Kidney (tissue), 14 donors: ENCODE data around the gene SCGB3A2. TPM values are rescaled to one million over a fixed set of nuclear protein-coding genes. Genes with fewer than 3 reads are reported as not detected.

Experiments
- DNase-seq, 5 donors: peaks; one replicate each; pipeline ENCODE4 v3.0.0-alpha.2; 2013 to 2020
- FAIRE-seq: peaks from 2 replicates; lab custom pipeline; 2012; peaks lifted over from hg19 to GRCh38; lab: Jason Lieb, UNC
- H3K27ac ChIP-seq, 2 donors: one replicate each; pipeline ENCODE4 v1.7.0; 2013; ENCODE audit warnings: low read depth in 2 of 2, low read length in 2 of 2, inconsistent platforms in 1 of 2
- H3K27me3 ChIP-seq: one replicate; pipeline ENCODE4 v1.7.1; 2013; ENCODE audit warnings: low read length, inconsistent platforms; ENCODE audit not compliant: control insufficient read depth, insufficient read depth
- H3K36me3 ChIP-seq, 3 donors: one replicate each; pipeline versions ENCODE4 v1.7.0 to v1.7.1; 2013; ENCODE audit warnings: low read length in 3 of 3, control low read depth in 1 of 3, inconsistent platforms in 1 of 3; ENCODE audit not compliant: insufficient read depth in 3 of 3, control insufficient read depth in 2 of 3
- H3K4me1 ChIP-seq, 3 donors: one replicate each; pipeline versions ENCODE4 v1.7.0 to v1.7.1; 2013; ENCODE audit warnings: low read length in 3 of 3, inconsistent platforms in 1 of 3, low read depth in 1 of 3; ENCODE audit not compliant: control insufficient read depth in 2 of 3, insufficient read depth in 2 of 3
- H3K4me3 ChIP-seq, 3 donors: one replicate each; pipeline versions ENCODE4 v1.7.0 to v1.8.1; 2013; ENCODE audit warnings: low read length in 3 of 3, control low read depth in 1 of 3, inconsistent platforms in 1 of 3
- H3K9ac ChIP-seq, 3 donors: one replicate each; pipeline versions ENCODE4 v1.7.0 to v1.7.1; 2013; ENCODE audit warnings: low read length in 3 of 3, control low read depth in 1 of 3, inconsistent platforms in 1 of 3
- H3K9me3 ChIP-seq, 3 donors: one replicate each; pipeline versions ENCODE4 v1.7.0 to v1.7.1; 2013; ENCODE audit warnings: low read length in 3 of 3, control low read depth in 1 of 3, inconsistent platforms in 1 of 3; ENCODE audit not compliant: control insufficient read depth in 2 of 3, insufficient read depth in 1 of 3
- intact Hi-C: fragments of 100-400 bp; cut with DNase I; formaldehyde crosslinking; loops from one replicate; pipeline ENCODE4 v1.11.1; 2022
- polyA plus RNA-seq: library from polyadenylated mRNA; stranded (reverse); fragments of 350-450 nt; fragmentation: Illumina TruSeq; extraction: RNeasy Lipid Tissue Mini Kit (QIAGEN cat#74804); gene quantifications from one replicate; pipeline ENCODE4 v1.2.3, GENCODE V29; 2014; ENCODE audit warnings: low read depth, low replicate concordance; ENCODE audit not compliant: insufficient read depth
- total RNA-seq: library from RNA; stranded (reverse); fragmentation: NEBNext Ultra II Directional; extraction: Animal tissue kit (Norgen Biotek cat#: 25700); gene quantifications from one replicate; pipeline ENCODE4 v1.2.1, GENCODE V29; 2021
- TF ChIP-seq, protein P1 (sequence below): IDR thresholded peaks from 3 replicates; pipeline ENCODE4 v1.5.1; 2012; ENCODE audit warnings: mild to moderate bottlenecking, moderate library complexity, borderline replicate concordance; ENCODE audit not compliant: insufficient read depth; ENCODE audit errors: extremely low read depth
- donor health status: control.
- donor health status: control.
- donor health status: control.
- donor health status: control.
- donor health status: control.
- donor health status: DM: yes; HTN: yes; CAD: no.
- donor health status: Normal renal cell carcinoma (clear cell type).

Gene SCGB3A2
- total and polyA plus RNA-seq, 2 donors from 2014 or later = not detected

DNA sequence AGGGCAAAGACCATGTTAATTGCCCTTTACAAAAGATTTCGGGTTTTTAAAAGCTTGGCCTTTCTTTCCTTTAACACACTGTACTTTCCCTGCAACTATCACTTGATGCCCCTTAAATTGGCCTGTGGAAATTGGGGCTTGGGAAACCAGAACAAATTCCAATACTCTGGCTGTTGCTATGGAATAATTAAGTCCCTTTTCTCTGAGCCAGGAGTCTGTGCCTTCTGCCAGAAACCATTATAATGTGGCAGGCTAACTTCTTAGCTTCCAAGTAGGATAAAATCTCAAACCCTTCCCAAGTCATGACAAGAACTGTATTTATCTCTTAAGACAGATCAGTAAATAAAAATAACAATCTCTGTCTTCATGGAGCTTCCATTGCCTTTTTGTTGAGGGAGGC, 46.0 kb upstream of the SCGB3A2 start:
- H3K9ac ChIP-seq = no peak overlapping the region
- no peaks in the 10 kb centered on the region for H3K27me3 ChIP-seq
- H3K4me1 ChIP-seq = no peaks in the 10 kb centered on the region
- no peak overlapping the region for H3K27ac ChIP-seq
- intact Hi-C loops = no loop called here
- FAIRE-seq = no peak
- no peak for DNase-seq
- H3K36me3 ChIP-seq = no peaks in the 10 kb centered on the region
- H3K9me3 ChIP-seq = no peaks in the 10 kb centered on the region
- no peak overlapping the region for H3K4me3 ChIP-seq
- TF ChIP-seq, protein P1, sequence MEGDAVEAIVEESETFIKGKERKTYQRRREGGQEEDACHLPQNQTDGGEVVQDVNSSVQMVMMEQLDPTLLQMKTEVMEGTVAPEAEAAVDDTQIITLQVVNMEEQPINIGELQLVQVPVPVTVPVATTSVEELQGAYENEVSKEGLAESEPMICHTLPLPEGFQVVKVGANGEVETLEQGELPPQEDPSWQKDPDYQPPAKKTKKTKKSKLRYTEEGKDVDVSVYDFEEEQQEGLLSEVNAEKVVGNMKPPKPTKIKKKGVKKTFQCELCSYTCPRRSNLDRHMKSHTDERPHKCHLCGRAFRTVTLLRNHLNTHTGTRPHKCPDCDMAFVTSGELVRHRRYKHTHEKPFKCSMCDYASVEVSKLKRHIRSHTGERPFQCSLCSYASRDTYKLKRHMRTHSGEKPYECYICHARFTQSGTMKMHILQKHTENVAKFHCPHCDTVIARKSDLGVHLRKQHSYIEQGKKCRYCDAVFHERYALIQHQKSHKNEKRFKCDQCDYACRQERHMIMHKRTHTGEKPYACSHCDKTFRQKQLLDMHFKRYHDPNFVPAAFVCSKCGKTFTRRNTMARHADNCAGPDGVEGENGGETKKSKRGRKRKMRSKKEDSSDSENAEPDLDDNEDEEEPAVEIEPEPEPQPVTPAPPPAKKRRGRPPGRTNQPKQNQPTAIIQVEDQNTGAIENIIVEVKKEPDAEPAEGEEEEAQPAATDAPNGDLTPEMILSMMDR = no peak

DNA sequence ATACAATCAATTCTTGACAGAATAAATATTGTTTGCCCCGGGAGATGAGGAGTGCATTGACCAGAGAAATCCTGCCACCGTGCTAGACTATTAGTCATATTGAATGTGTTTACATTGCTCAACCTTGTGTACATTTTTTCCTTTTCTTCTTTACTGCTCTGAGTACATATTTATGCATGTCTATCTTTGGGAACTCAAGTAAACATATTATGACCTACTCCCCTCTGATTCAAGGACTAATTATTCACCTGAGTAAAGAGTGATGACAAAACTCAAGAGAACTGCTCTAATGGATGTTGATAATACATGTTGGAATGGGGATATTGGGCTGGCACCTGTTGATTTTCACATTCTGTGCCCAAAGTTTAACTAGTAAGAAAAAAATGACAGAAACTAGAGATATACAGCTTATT, 43.1 kb upstream of the SCGB3A2 start:
- no peak for FAIRE-seq
- no peak overlapping the region for H3K9ac ChIP-seq
- intact Hi-C loops = no loop called here
- no peaks in the 10 kb centered on the region for H3K4me1 ChIP-seq
- no peak overlapping the region for H3K4me3 ChIP-seq
- no peak for DNase-seq
- TF ChIP-seq, protein P1 = no peak
- H3K27me3 ChIP-seq = no peaks in the 10 kb centered on the region
- H3K36me3 ChIP-seq = no peaks in the 10 kb centered on the region
- no peak overlapping the region for H3K27ac ChIP-seq
- H3K9me3 ChIP-seq = no peaks in the 10 kb centered on the region

DNA sequence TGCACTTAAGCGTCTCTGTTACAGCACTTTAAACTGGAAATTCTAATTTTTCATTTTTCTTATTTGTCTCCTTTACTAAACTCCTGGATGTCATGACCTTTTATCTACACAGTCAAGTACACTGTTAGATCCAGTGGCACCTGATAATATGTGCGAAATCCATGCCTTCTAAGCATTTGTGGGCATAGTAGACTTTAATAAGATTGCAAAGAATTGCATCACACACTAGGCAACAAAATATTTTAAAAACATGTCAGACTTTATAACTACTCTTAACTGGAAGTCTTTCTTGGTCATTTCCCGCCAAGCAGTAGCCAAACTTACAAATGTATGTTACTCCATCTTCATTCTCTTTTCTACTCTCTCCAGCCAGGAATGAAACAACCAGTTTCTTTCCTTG, 42.1 kb upstream of the SCGB3A2 start:
- Histone ChIP-seq H3K27me3 (no peaks in the 10 kb centered on the region), H3K4me1 (no peaks in the 10 kb centered on the region), H3K4me3 (no peak overlapping the region), H3K27ac (no peak overlapping the region), H3K36me3 (no peaks in the 10 kb centered on the region), H3K9me3 (no peaks in the 10 kb centered on the region), H3K9ac (no peak overlapping the region)
- intact Hi-C loops = no loop called here
- TF ChIP-seq, protein P1 = no peak
- FAIRE-seq (no peak), DNase-seq (no peak)

DNA sequence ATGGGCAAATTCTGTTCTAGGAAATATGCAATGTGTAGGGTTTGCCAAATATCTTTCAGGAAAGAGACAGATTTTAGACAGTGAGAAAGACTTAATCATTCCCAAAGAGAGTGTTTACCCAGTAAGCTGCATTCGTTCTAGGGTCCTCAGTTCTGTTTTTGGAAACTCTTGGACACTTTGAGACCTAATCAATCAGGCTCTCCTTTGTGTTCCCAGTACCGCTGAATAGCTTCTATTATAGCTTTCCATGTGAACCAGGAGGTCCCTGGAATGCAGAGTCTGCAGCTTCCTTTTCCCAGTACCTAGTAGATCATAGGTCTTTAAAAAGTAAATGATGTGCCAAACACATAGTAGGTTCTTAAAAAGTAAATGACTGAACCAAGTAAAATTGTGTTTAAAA, 35.6 kb upstream of the SCGB3A2 start:
- Histone ChIP-seq H3K27me3 (no peaks in the 10 kb centered on the region), H3K27ac (no peak overlapping the region), H3K36me3 (no peaks in the 10 kb centered on the region), H3K9ac (no peak overlapping the region), H3K9me3 (no peaks in the 10 kb centered on the region), H3K4me1 (no peaks in the 10 kb centered on the region), H3K4me3 (no peak overlapping the region)
- intact Hi-C loops = no loop called here
- DNase-seq = no peak
- no peak for FAIRE-seq
- TF ChIP-seq, protein P1 = no peak
